Type B pancreatic cell (in vitro differentiated cells): ENCODE measurements around the gene CA6. TPM values are rescaled to one million over a fixed set of nuclear protein-coding genes. Genes with fewer than 3 reads are reported as not detected.

ENCODE experiments used
- DNase-seq: peaks from one replicate; pipeline ENCODE4 v3.0.0; 2021; ENCODE audit warnings: mixed read lengths; ENCODE audit not compliant: unreplicated experiment; ENCODE audit errors: extremely low spot score
- H3K27ac Mint-ChIP-seq: 2 replicates; pipeline ENCODE4 v1.8.0; 2021; ENCODE audit warnings: mild to moderate bottlenecking, mixed read lengths
- H3K27me3 Mint-ChIP-seq: 2 replicates; pipeline ENCODE4 v1.8.0; 2021; ENCODE audit warnings: mixed read lengths
- H3K36me3 Mint-ChIP-seq: 2 replicates; pipeline ENCODE4 v1.8.0; 2021; ENCODE audit warnings: mixed read lengths
- H3K4me1 Mint-ChIP-seq: one replicate; pipeline ENCODE4 v1.8.0; 2021; ENCODE audit warnings: mixed read lengths; ENCODE audit not compliant: unreplicated experiment
- H3K4me3 Mint-ChIP-seq: 2 replicates; pipeline ENCODE4 v1.8.0; 2021; ENCODE audit warnings: mild to moderate bottlenecking, mixed read lengths
- H3K9me3 Mint-ChIP-seq: 2 replicates; pipeline ENCODE4 v1.8.0; 2021; ENCODE audit warnings: mixed read lengths
- total RNA-seq: library from RNA; stranded (reverse); gene quantifications from 2 replicates; pipeline ENCODE4 v1.2.1, GENCODE V29; 2021; ENCODE audit warnings: low replicate concordance
- TF ChIP-seq, protein P1 (sequence below): fragments of 200-600 bp; sonication (generic); conservative IDR thresholded peaks from 2 replicates; pipeline ENCODE4 v1.5.0; 2021; ENCODE audit warnings: antibody characterized with exemption, mild to moderate bottlenecking

CA6 gene
- total RNA-seq, 1 donor from 2014 or later = not detected

DNA sequence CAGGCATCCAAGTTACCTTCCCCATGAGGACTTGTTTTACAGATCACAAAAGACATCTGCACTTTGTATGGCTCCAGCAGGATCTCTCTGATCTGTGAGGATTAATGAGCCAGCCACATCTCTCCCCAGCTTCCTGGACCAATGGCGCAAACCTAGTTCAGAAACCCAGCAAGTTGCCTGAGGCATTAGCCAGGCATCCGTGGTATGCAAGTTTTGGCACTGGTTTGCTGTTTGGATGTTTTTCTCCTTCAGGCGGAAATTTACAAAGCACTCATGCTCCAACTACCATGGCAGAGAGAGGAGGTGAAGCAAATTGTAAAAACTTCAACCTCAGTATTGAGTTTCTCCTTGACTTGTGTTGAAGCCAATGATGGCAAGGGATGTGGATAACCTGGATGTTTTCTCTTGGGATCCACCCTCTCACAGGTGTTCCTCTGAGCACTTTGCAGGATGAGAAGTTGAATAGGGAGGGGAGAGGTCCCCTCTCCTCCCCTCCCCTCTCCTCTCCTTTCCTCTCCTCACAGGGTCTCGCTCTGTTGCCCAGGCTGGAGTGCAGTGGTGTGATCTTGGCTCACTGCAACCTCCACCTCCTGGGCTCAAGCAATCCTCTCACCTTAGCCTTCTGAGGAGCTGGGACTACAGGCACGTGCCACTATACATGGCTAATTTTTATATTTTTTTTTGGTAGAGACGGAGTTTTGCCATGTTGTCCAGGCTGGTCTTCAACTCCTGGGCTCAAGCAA is 41.6 kb upstream of the CA6 start:
- no peaks in the 10 kb centered on the region for H3K27me3 Mint-ChIP-seq
- TF ChIP-seq, protein P1, sequence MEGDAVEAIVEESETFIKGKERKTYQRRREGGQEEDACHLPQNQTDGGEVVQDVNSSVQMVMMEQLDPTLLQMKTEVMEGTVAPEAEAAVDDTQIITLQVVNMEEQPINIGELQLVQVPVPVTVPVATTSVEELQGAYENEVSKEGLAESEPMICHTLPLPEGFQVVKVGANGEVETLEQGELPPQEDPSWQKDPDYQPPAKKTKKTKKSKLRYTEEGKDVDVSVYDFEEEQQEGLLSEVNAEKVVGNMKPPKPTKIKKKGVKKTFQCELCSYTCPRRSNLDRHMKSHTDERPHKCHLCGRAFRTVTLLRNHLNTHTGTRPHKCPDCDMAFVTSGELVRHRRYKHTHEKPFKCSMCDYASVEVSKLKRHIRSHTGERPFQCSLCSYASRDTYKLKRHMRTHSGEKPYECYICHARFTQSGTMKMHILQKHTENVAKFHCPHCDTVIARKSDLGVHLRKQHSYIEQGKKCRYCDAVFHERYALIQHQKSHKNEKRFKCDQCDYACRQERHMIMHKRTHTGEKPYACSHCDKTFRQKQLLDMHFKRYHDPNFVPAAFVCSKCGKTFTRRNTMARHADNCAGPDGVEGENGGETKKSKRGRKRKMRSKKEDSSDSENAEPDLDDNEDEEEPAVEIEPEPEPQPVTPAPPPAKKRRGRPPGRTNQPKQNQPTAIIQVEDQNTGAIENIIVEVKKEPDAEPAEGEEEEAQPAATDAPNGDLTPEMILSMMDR = no peak
- H3K4me3 Mint-ChIP-seq = peak overlapping the region; percentile 26
- peaks cover 4% of the 10 kb centered on the region for H3K9me3 Mint-ChIP-seq
- DNase-seq = no peak
- H3K27ac Mint-ChIP-seq = peak overlapping the region; percentile 54
- H3K4me1 Mint-ChIP-seq = peaks cover 25% of the 10 kb centered on the region
- H3K36me3 Mint-ChIP-seq = no peaks in the 10 kb centered on the region

DNA sequence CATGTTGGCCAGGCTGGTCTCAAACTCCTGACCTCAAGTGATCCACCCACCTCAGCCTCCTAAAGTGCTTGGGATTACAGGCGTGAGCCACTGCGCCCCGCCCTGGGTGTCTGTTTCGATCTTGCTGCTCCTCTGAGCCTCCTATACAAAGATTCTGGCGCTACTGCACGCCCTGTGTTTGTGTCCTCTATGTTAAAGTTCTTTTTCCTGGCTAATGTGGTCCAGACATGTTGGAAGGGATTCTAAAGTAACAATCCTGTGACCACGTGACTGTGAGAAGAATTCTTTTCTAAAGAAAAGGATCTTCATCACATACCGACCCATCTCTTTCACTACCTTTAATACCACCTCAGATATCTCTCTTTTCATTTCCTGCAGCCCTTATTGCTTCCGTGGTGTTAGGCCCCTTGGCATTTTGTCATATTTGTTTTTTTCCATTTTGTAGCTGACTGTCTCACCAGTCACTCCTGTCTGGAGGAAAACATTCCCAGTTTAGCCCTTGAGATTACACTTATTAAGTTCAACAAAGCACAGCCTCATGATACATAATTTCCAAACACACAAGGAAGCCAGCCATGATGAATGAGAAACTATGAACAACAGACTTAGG is 40.0 kb upstream of the CA6 start:
- no peak for DNase-seq
- H3K27ac Mint-ChIP-seq = peak overlapping the region; percentile 13
- no peak overlapping the region for H3K4me3 Mint-ChIP-seq
- H3K36me3 Mint-ChIP-seq = peaks cover 5% of the 10 kb centered on the region
- peaks cover 25% of the 10 kb centered on the region for H3K4me1 Mint-ChIP-seq
- no peaks in the 10 kb centered on the region for H3K27me3 Mint-ChIP-seq
- TF ChIP-seq, protein P1 = no peak
- H3K9me3 Mint-ChIP-seq = peaks cover 4% of the 10 kb centered on the region

DNA sequence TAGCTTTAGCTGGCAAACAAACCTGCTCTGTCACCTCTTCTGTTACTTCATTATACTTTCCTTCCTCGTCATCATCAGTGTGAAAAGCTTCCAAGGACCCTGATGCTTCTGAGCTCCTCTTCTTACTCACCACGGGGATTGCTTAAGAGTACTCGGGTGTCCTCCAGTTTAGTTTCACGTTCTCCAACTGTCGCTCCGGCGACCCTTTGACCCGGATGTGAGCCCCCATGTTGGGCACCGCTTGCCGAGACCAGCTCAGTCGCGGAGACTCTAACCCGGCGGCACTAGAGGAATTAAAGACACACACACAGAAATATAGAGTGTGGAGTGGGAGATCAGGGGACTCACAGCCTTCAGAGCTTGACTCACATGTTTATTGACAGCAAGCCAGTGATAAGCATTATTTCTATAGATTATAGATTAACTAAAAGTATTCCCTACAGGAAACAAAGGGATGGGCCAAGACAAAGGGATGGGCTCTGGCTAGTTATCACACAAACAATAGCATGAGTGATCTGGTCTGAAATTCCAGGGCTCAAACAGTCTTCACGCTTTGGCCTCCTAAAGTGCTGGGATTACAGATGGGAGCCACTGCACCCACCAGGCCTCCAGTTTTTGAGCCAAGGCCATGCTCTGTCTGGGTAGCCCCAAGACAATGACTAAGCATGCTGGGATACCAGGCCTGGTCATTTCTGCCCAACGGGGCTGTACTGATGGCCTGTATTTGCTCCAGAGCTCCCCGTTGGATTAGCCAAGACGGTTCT is 37.1 kb upstream of the CA6 start:
- Mint-ChIP-seq H3K9me3 (peaks cover 4% of the 10 kb centered on the region), H3K27me3 (no peaks in the 10 kb centered on the region), H3K4me3 (peak overlapping the region; percentile 2), H3K4me1 (peaks cover 31% of the 10 kb centered on the region), H3K36me3 (peaks cover 5% of the 10 kb centered on the region), H3K27ac (no peak overlapping the region)
- TF ChIP-seq, protein P1 = no peak
- no peak for DNase-seq

DNA sequence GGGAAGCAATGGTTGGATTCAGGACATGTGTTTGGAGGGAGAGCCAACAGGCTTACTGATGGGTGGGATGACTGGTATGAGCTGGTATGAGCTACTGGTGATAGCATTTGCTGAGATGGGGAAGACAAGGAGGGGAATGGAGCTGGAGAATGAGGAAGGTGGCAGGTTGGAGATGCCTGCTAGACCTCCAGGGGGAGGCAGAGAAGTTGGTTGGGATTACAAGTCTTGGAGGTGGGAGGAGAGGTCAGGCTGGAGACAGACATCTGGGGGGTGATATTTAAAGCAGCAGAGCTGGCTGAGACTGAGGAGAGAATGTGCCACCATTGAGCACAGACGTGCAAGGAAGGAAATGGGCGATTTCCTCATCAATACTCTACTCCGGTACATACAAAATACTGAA is 35.3 kb upstream of the CA6 start:
- Mint-ChIP-seq H3K4me1 (peaks cover 29% of the 10 kb centered on the region), H3K36me3 (peaks cover 5% of the 10 kb centered on the region), H3K27me3 (no peaks in the 10 kb centered on the region), H3K9me3 (no peaks in the 10 kb centered on the region), H3K4me3 (no peak overlapping the region), H3K27ac (no peak overlapping the region)
- DNase-seq = no peak
- TF ChIP-seq, protein P1 = no peak

DNA sequence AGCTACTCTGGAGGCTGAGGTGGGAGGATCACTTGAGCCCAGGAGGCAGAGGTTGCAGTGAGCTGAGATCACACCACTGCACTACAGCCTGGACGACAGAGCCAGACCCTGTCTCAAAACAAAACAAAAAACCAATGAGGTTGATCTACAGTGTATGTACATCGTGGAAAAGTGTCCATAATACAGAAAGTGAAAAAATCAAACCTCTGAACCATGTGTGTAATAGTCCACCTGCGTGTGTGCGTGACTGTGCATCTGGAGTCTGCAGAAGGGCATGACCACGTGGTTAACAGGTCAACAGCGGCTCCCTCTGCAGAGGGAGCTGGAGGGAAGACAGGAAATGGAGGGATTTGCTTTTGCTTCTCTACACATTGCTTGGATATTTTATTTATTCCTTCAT is 34.8 kb upstream of the CA6 start:
- Mint-ChIP-seq H3K9me3 (no peaks in the 10 kb centered on the region), H3K27ac (no peak overlapping the region), H3K4me1 (peaks cover 29% of the 10 kb centered on the region), H3K36me3 (peaks cover 5% of the 10 kb centered on the region), H3K27me3 (no peaks in the 10 kb centered on the region), H3K4me3 (no peak overlapping the region)
- TF ChIP-seq, protein P1 = no peak
- no peak for DNase-seq
